ENCODE results near the gene CACNA1B.

DNA sequence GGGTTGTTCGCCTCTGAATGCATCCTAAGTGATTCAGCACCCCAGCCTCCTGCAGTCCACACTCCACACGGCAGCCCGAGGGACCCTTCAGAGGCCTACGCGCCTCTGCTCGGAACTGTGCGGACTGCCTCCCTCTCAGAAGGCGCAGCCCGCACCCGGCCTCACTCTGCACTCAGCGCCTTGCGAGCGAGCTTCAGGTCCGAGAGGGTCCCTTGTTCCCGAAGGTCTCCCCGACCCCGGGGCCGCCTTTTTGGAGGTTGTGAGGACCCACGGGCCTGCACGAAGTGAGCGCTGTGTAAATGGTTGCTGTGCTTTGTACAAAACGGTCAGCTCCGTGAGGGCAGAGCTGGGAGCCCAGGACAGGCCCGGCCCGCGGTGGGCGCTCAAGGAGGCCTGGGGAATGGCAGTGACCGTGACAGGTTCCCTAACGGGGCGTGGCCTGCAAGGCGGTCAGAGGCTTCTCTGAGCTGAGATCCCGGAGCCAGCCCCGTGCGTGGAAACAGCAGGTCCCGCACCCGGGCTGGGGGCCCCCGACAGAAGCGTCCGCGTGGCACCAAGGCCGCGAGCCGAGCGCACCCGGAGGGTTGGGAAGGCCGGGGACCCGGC lies 698 bp upstream of the CACNA1B start:
- TF ChIP-seq CTCF (IDR thresholded peaks at IDR 0.05) (no peak), POLR2A (IDR thresholded peaks at IDR 0.05) (no peak)

Measured in vagina (tissue), 2 donors.